Hematopoietic multipotent progenitor cell treated with erythropoietin and hydrocortisone succinate and interleukin-3 and kit ligand, for 6 days (in vitro differentiated cells): ENCODE measurements around the gene USB1.
"Not testable (repeated sequence)": the region's sequence is repeated elsewhere in the genome, so short reads cannot be mapped to it uniquely, and the experiment has no call there.

Source experiments
- DNase-seq: peaks from one replicate; pipeline ENCODE4 v3.0.0-alpha.2; 2015

The USB1 gene

DNA sequence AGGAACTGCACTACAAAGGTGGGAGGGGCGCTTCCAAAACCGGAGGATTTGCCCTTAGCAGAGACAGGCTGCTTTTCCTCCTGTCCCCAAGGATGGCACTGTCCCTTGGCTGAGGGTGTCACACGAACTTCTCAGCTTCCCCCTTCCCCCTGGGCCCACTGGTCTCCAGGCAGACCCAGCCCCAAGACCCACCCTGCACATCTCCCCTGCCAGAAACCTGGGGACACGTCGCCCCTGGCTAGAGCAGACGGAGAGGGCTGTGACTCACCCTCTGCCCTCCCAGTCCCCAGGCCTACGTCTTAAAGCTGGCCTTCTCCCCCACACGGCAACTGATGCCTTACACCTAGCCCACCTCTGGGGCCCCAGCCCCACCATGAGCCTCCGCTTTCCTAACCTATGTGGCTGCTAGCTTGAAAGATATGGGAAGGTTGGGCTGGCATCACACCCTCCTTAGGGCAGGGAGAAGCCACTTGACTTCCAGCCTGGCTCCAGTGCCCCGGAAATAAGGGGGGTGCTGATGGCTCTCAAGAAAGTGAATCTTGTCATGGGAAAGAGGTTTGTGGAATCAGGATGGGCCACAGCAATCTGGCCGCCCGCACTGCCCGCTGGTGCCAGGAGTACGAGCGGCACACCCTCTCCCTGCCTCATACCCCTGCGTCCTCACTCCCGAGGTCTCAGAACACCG is 5.3 kb upstream of the USB1 start:
- no peak for DNase-seq

DNA sequence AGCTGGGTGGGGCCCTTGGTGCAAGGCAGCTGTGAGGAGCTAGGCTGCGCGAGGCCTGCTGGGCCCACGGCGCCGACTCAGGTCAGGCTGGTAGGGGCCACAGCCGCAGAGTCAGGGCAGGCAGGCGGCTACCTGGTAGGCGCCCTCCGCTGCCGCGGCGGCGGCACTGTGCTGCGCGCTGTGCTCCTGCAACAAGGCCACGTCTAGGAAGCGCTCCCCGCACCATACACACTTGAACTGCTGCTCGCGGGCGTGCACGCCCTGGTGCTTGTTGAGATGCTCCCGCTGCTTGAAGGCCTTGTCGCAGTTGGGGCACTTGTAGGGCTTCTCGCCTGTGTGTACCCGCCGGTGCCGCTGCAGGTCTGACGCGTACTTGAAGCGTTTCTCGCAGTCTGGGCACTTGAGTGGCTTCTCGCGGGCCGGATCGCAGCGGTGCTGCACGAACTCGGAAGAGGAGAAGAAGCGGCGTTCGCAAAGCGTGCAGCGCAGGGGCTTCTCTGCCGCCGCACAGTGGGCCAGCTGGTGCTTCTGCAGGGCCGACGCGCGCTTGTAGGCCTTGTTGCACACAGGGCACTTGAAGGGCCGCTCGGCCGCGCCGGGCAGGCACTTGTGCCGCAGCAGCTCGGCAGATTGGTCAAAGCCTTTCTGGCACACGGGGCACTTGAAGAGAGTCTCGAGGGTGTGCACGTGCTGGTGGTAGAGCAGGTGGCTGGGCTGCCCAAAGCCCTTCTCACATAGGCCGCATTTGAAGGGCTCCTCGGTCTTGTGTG is 4.6 kb upstream of the USB1 start:
- no peak for DNase-seq

GRCh38 chr16:57997176-57997527 is 4.1 kb upstream of the USB1 start:
- no peak for DNase-seq

DNA sequence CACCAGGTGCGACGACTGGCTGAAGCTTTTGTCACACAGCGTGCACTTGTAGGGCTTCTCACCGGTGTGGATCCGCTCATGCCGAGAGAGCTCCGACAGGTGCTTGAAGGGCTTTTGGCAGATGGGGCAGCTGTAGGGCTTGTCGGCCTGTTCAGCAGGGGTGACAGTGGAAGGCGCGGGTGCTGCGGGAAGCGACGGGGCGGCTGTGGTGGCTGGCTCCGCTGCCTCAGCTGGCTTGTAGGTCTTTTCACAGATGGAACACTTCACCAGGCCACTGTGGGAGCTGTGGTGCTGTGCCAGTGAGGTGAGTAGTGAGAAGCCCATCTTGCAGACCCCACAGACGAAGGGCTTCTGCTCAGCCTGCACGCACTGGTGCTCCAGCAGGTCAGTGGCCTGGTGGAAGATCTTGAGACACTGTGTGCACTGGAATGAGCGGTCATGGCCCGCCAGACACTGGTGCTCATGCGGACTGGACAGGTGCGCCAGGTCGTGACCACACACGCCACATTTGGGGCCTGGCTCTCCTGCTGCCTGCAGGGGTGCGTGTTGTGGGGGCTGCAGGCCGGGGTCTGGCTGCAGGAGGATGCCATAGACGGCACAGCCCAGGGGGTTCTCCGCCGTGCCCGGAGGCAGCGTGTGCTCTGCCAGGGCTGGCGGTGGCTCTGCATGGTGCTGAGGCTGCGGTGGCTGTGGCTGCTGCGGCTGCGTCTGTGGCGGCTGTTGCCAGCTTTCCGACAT is 3.5 kb upstream of the USB1 start:
- DNase-seq: no peak

DNA sequence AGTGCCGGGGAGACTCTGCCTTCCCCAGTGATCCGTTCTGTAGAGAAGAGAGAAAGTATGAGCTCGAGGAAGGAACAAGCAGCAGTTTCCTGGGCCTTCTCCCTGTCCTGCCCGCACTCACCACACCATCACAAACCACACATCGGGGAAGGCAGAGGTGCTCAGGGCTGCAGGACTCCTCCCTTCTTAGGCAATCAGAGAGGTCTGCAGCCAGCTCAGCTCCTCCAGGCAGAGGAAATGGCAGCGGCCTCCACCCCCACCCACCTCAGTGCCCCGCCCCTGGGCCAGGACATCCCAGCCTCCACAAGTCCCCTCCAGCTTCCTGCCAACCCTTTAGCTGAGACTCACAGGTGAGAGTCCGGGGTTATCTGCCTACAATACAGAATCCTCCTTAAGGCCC is 2.7 kb upstream of the USB1 start:
- peak; percentile 47 for DNase-seq

- DNase-seq: no peak
Observed at GRCh38 chr16:57998992-57999365, 2.2 kb upstream of the USB1 start.

DNA sequence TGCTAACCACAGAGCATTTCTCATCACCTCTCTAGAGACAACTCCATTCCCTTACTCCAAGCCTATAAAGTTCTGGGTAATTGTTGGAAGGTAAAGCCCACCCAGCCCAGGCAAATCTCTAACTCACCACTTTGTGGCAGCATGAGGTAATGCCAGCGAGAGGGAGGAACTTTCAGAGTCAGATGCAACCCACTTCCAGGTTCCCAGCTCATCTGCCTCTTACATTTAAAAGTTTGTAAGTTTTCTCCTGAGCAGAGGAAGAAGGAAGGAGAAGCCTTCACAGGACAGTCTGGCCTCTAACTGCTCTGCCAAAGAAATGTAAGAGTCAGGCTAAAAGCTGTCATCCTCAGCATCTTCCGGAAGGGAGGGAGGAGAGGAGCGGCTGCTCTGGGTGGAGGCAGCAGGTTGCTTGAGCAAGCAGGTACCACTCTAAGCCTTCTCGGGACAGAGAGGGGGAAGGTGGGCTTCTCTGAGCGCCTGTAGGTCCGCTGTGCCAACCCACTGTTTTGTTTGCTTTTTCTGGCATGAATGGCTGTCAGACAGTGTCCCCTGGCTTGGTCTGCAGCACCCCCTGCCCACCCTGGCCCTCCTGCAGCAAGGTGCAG is 1.7 kb upstream of the USB1 start:
- peak; percentile 65 for DNase-seq

GRCh38 chr16:57999971-58000705 is 1.1 kb upstream of the USB1 start, which contains the start of gene ZNF319:
Gene ZNF319 (minus strand): TSS chr16:58000672. CDS start chr16:57998265, 2,407 bp downstream.
- DNase-seq: peak; percentile 29

DNA sequence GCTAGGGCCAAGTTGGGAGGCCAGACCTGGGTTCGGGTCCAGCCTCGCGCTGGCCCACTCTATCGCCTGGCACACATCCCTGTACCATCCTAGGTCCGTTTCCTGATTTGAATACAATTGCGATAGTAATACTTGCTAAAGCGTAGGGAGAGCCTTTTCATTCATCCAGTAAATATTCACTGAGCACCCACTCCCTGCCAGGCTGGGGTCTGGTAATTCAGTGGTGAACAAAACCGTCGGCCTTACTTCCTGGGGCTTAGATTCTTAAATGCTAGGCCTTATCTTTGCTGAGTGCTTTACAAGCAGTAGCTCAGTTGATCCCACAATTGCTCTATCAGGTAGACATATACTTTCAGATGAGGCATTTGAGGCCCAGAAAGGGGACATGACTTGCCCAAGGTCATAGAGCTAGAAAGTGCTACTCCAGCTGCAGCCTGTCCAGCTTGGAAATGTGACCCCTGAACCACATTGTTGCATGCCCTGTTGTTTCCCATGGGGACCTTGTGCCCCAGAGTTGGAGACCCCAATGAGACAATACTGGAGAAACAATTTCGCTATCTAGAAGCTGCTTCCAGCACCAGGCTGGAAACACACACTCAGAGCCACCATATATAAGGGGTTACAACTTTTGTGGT is 691 bp downstream of the USB1 start:
- peak; percentile 33 for DNase-seq

GRCh38 chr16:58002416-58002800 is 1.2 kb downstream of the USB1 start:
- no peak for DNase-seq

DNA sequence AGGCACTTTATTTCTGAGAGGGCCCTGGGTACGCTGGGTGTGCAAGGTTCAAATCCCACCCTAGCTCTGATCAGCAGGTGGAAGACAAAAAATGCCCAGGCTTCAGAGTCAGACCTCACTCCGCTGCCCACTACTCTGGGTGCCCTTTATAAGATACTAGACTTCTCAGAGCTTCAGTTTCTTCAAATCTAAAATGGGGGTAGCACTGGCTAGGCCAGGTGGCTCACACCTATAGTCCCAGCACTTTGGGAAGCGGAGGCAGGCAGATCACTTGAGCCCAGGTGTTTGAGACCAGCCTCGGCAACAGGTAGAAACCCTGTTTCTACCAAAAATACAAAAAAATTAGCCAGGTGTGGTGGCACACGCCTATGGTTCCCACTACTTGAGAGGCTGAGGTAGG is 1.7 kb downstream of the USB1 start:
- no peak for DNase-seq

DNA sequence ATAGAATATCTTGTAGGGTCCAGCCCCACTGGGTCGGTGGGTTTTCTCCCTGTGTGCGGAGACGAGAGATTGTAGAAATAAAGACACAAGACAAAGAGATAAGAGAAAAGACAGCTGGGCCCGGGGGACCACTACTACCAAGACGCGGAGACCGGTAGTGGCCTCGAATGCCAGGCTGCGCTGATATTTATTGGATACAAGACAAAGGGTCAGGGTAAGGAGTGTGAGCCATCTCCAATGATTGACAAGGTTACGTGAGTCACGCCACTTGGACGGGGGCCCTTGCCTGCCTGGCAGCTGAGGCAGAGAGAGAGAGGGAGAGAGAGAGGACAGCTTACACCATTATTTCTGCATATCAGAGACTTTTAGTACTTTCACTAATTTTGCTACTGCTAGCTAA is 3.5 kb downstream of the USB1 start:
- not testable (repeated sequence) for DNase-seq

DNA sequence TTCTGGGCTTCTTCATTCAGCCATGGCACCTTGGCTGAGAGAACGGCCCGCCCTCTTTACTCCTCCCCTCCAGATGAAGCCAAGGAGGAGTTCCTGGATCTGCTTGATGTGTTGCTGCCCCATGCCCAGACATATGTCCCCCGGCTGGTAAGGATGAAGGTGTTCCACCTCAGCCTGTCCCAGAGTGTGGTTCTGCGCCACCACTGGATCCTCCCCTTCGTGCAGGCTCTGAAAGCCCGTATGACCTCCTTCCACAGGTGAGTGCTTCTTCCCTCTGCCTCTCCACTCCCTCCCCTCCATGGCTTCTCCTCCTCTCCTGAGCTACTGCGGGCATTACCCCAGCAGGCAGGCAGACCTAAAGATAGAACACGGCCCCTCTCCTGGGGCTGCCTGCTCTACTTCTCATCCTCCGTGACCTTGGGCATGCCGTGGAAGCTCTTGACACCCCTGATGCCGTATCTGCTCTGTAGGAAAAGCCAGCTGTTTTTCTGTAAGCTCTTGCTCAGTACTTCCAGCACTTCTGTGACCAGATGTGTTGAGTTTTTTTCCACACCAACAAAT is 8.7 kb downstream of the USB1 start:
- DNase-seq: no peak

DNA sequence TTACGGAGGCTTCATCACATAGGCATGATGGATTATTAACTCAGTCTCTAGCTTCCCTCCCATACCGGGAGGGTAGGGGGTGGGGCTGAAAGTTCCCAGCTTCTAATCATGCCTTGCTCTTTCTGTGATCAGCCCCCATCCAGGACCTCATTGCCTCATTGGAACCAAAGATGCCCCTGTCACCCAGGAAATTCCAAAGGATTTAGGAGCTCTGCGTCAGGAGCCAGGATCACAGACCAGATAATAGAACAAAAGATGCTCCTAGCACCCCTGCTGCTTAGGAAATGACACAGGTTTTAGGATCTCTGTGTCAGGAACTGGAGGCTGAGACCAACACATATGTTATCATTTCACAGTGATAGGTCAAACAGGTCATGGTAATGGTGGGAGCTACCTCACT is 9.7 kb downstream of the USB1 start:
- no peak for DNase-seq

DNA sequence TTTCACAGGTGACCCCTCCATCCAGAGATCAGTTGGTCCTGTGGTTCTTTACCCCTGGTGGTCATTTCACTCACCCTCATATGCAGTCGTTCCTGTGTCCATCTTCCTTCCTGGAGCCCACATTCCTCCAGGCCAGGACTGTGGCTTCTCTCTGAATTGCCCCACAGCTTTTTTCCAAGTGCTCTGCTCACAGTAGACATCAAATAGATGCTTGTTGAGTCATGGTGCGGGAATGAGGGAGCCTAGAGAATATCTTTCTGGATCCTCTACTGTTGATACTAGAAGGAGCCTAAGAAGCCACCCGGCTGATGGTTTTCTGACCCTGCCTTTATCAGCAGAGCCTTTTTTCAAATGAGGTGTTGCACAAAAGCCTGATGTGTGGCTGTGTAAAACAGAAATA is 10.4 kb downstream of the USB1 start:
- DNase-seq: no peak

DNA sequence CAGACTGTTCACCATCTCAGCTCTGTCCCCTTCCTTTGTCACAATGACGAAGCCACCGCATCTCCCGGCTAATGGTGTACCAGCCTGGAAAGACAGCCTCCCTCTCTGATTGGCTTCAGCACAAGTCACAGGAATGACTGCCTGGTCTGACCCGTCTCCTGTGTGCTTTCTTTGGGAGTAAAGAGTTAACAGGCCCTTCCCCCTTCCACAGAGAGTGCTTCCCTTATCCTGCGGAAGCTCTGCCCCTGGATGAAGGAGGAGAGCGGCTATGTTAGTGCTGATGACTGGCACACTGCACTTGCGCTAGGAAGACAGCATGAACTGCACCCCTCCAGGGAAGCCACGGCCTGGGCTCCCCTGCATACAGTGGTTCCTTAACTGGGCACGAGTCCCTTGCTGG is 11.3 kb downstream of the USB1 start:
- DNase-seq: no peak

- no peak for DNase-seq
Observed at GRCh38 chr16:58013201-58013956, 12.2 kb downstream of the USB1 start.

DNA sequence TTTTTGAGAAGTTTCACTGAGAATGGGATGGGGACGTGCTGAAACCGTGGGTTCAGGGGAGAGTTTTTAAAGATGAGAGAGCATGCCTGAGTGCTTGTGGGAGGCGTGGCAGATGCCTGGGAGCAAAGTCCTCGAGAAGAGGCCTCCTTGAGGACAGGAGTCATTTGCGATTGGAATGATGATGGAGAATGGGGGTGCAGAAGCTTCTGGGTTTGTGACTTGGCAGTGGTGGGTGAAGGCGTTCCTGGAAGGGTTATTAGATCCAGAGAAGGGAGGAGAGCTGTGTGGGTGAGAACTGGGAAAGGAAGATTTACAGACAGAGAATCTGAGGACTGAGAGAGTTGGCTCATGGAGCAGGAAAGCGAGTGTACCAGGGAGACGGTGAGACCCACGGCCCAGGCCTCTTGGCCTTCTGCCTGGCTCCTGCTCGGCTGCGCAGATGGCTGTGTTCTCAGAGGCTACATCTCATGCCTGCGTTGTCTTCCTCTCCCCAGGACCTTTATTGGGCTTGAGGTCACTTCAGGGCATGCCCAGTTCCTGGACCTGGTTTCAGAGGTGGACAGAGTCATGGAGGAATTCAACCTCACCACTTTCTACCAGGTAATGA is 15.7 kb downstream of the USB1 start:
- no peak for DNase-seq

DNA sequence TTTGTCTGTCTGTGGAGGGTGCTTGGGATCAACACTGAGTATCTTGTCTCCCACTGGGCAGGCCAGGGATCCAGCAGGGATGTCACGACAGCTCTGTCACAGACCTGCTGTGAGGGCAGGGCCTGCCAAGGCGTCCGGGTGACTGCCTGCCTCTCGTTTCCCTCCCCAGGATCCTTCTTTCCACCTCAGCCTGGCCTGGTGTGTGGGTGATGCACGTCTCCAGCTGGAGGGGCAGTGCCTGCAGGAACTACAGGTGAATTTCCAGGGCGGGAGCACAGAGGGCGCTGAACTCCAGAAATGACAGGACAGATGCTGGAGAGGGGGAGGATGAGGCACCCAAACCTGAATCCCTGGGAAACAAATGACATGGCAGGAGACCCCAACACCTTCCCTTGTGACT is 17.6 kb downstream of the USB1 start:
- no peak for DNase-seq

- no peak for DNase-seq
Observed at GRCh38 chr16:58019866-58020538, 18.8 kb downstream of the USB1 start.
